Activated CD8-positive, alpha-beta memory T cell treated with anti-CD3 and anti-CD28 coated beads for 36 hours (primary cell): ENCODE data around the gene VCP. TPM values are rescaled to one million over a fixed set of nuclear protein-coding genes. Genes with fewer than 3 reads are reported as not detected.
"Not testable (repeated sequence)": the region's sequence is repeated elsewhere in the genome, so short reads cannot be mapped to it uniquely, and the experiment has no call there.

Source experiments
- CTCF ChIA-PET: fragments of 350-600 bp; sonication (Branson Sonifier 250); formaldehyde crosslinking; loops from one replicate; lab custom pipeline; 2021; ENCODE audit warnings: antibody characterized with exemption; lab: Charles Lee
- POLR2A ChIA-PET: fragments of 350-600 bp; sonication (Branson Sonifier 250); formaldehyde crosslinking; loops from one replicate; lab custom pipeline; 2021; ENCODE audit warnings: antibody characterized with exemption; lab: Charles Lee
- total RNA-seq, 2 experiments: library from RNA; stranded (reverse); gene quantifications; one replicate each; pipeline ENCODE4 v1.2.3, GENCODE V29; 2021

Gene VCP
- total RNA-seq, 2 experiments from 2014 or later: 303 to 315 TPM

- ChIA-PET CTCF (interaction anchor here (0.8 to 1.5 kb wide), 3 partner anchors 10 to 52 kb away, joined by 3 to 5 read pairs (median 3); partner anchors contain the start of gene PIGO), POLR2A (interaction anchor here (0.9 kb wide), 1 partner anchor 23 kb away, joined by 3 read pairs; no protein-coding TSS in a partner anchor)
Observed at GRCh38 chr9:35044071-35044470, 28.4 kb downstream of the VCP start.

GRCh38 chr9:35042891-35043545 lies 29.4 kb downstream of the VCP start:
- CTCF ChIA-PET: interaction anchor here (1.3 to 1.5 kb wide), 2 partner anchors 8 to 13 kb away, joined by 4 to 5 read pairs; no protein-coding TSS in a partner anchor
- POLR2A ChIA-PET: no interaction called here

GRCh38 chr9:35042081-35042604 lies 30.3 kb downstream of the VCP start:
- CTCF ChIA-PET: interaction anchor here (1.3 kb wide), 1 partner anchor 9 kb away, joined by 4 read pairs; no protein-coding TSS in a partner anchor
- POLR2A ChIA-PET: no interaction called here

GRCh38 chr9:35035851-35036701 lies 36.3 kb downstream of the VCP start:
- ChIA-PET CTCF (interaction anchor here (0.7 to 1.4 kb wide), 3 partner anchors 19 to 866 kb away, joined by 3 to 5 read pairs (median 3); no protein-coding TSS in a partner anchor), POLR2A (no interaction called here)

- ChIA-PET CTCF (no interaction called here), POLR2A (no interaction called here)
Observed at GRCh38 chr9:35033101-35033500, 39.3 kb downstream of the VCP start.

- ChIA-PET POLR2A (no interaction called here), CTCF (interaction anchor here (1.5 kb wide), 1 partner anchor 14 kb away, joined by 5 read pairs; no protein-coding TSS in a partner anchor)
Observed at GRCh38 chr9:35029852-35030251, 42.6 kb downstream of the VCP start.

GRCh38 chr9:35029241-35029640 lies 43.2 kb downstream of the VCP start:
- ChIA-PET POLR2A (interaction anchor here (0.7 kb wide), 1 partner anchor 43 kb away, joined by 3 read pairs; no protein-coding TSS in a partner anchor), CTCF (no interaction called here)

GRCh38 chr9:35028341-35028740 lies 44.1 kb downstream of the VCP start:
- ChIA-PET POLR2A (interaction anchor here (0.7 kb wide), 1 partner anchor 25 kb away, joined by 6 read pairs; no protein-coding TSS in a partner anchor), CTCF (interaction anchor here (1.0 to 1.6 kb wide), 2 partner anchors 22 to 128 kb away, joined by 4 read pairs; no protein-coding TSS in a partner anchor)

- ChIA-PET POLR2A (no interaction called here), CTCF (interaction anchor here (1.0 to 1.6 kb wide), 2 partner anchors 23 to 128 kb away, joined by 4 read pairs; no protein-coding TSS in a partner anchor)
Observed at GRCh38 chr9:35027860-35028259, 44.6 kb downstream of the VCP start.

- ChIA-PET CTCF (interaction anchor here (1.6 kb wide), 1 partner anchor 127 kb away, joined by 4 read pairs; no protein-coding TSS in a partner anchor), POLR2A (no interaction called here)
Observed at GRCh38 chr9:35027374-35027773, 45.1 kb downstream of the VCP start.

GRCh38 chr9:35026671-35027070 lies 45.8 kb downstream of the VCP start:
- ChIA-PET POLR2A (no interaction called here), CTCF (interaction anchor here (1.1 to 1.6 kb wide), 2 partner anchors 14 to 127 kb away, joined by 3 to 4 read pairs; no protein-coding TSS in a partner anchor)

GRCh38 chr9:35023443-35023842 lies 49.0 kb downstream of the VCP start:
- CTCF ChIA-PET, POLR2A ChIA-PET: not testable (repeated sequence)

- POLR2A ChIA-PET: no interaction called here
Observed at GRCh38 chr9:35014517-35014916, 57.9 kb downstream of the VCP start.

GRCh38 chr9:35010351-35010958 lies 62.0 kb downstream of the VCP start:
- POLR2A ChIA-PET: no interaction called here
- CTCF ChIA-PET: no interaction called here

More at GRCh38 chr9:35014517-35014916, 57.9 kb downstream of the VCP start:
- CTCF ChIA-PET: no interaction called here

Other genes starting within 250 kb of the VCP start
- gene PHF24, start 114.3 kb downstream of the VCP start, total RNA-seq: not detected
- 1 to 10 TPM; 5.6 TPM for gene DNAJB5, start 82.9 kb downstream of the VCP start, total RNA-seq
- gene FANCG, start 7.3 kb upstream of the VCP start, total RNA-seq: 100 to 1,000 TPM in 1 of 2 experiments, 10 to 100 TPM in 1; 97.6 to 107 TPM
- gene PIGO, start 24.0 kb upstream of the VCP start, total RNA-seq: 10 to 100 TPM; 27.7 to 33.4 TPM
- 100 to 1,000 TPM; 276 to 284 TPM for gene STOML2, start 30.5 kb upstream of the VCP start, total RNA-seq
- gene ATOSB, start 43.2 kb upstream of the VCP start, total RNA-seq: 1 to 10 TPM; 5.7 to 5.9 TPM
- 1 to 10 TPM; 2.9 to 3.5 TPM for gene UNC13B, start 89.4 kb upstream of the VCP start, total RNA-seq